ENCODE data around the gene CHST1. TPM values are rescaled to one million over a fixed set of nuclear protein-coding genes. Genes with fewer than 3 reads are reported as not detected.
A peak's percentile ranks its signal among the peaks of the same experiment; 100 is the strongest.

Gene CHST1
- total RNA-seq, 5 donors from 2014 or later (not counting 1 experiment from before 2014, with no cell fraction given) = 0.26 TPM; not detected in 4

DNA sequence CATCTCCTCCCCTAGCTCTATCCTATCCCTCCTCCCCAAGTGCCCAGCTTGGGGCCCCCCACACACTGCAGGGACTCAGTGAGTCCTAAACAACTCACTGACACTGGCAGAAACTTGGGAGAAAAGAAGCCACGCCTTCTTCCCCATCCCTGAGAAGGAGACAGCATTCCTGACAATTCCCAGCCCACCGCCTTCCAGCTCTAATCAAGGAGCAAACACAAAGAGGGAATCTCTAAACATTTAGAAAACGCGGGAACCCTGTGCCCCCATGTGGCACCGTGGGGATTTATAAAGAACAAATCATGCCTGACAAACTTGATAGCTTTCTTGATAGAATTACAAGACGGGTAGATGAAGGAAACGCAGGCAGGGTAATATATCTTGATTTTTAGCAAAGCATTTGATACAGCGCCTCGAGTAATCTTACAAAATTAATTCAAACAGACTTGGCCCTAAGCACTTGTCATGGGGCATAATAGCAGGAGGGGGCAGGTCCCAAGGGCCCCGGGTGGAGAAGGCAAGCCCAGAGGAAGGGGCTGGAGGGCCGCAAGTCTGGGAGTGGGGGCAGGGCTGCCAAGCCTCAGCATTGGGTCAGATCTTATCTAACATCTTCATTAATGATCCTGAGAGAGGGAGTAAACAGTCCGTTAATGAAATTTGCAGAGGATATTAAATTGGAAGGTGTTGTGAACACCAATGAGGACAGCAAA, 4.5 kb downstream of the CHST1 start:
- ChIA-PET POLR2A (no interaction called here), CTCF (no interaction called here)
- H3K27ac Mint-ChIP-seq = peak overlapping the region in 1 of 2 donors; percentile 27
- H3K9me3 Mint-ChIP-seq = no peaks in the 10 kb centered on the region
- Histone ChIP-seq H3K4me1 (ENCODE audit: control insufficient read depth in 1 of 2, extremely low read depth in 1 of 2, insufficient read depth in 2 of 2, low read length in 2 of 2) (peaks cover 0 to 10% of the 10 kb centered on the region in 2 experiments), H3K27me3 (replicated peaks in 1 of 2; ENCODE audit: control insufficient read depth in 2 of 2, extremely low read depth in 1 of 2, insufficient read depth in 2 of 2, low read length in 1 of 2) (peaks cover 12 to 76% of the 10 kb centered on the region in 2 experiments), H3K9me3 (no peaks in the 10 kb centered on the region), H3K27ac (ENCODE audit: low read length) (no peak overlapping the region), H3K4me3 (ENCODE audit: control insufficient read depth in 1 of 2, extremely low read depth in 1 of 2, low read length in 1 of 2) (no peak overlapping the region), H3K36me3 (ENCODE audit: control insufficient read depth in 2 of 2, extremely low read depth in 1 of 2, insufficient read depth in 1 of 2, low read length in 1 of 2) (no peaks in the 10 kb centered on the region)
- H3K36me3 Mint-ChIP-seq = no peaks in the 10 kb centered on the region
- WGBS (ENCODE audit: insufficient coverage) = 34% methylated on average over 4 of the region's 12 CpGs
- H3K27me3 Mint-ChIP-seq = peaks cover 44 to 66% of the 10 kb centered on the region in 2 donors
- ATAC-seq (replicated peaks in 1 of 4) = no peak
- peaks cover 0 to 10% (median 3%) of the 10 kb centered on the region in 3 donors for H3K4me1 Mint-ChIP-seq
- no peak for DNase-seq
- no peak overlapping the region for H3K4me3 Mint-ChIP-seq

DNA sequence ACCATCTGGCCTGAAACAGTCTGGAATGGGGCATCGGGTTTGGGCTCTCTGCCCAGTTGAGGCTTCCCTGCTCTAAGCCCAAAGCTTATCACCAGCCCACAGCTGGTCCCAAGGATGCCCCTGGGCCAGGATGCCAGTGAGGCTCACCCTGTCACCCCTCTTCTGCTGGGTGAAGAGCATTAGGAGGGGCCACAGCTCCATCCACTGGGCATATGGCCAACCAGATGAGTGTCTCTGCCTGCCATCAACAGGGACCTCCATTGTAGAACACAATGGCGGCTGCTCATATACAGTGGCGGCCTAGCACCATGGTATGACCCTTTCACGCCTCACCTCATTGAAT, 5.6 kb downstream of the CHST1 start:
- CTCF ChIA-PET = interaction anchor here in 1 of 2 donors (0.6 kb wide), 1 partner anchor 11 kb away, joined by 4 read pairs; no protein-coding TSS in a partner anchor

DNA sequence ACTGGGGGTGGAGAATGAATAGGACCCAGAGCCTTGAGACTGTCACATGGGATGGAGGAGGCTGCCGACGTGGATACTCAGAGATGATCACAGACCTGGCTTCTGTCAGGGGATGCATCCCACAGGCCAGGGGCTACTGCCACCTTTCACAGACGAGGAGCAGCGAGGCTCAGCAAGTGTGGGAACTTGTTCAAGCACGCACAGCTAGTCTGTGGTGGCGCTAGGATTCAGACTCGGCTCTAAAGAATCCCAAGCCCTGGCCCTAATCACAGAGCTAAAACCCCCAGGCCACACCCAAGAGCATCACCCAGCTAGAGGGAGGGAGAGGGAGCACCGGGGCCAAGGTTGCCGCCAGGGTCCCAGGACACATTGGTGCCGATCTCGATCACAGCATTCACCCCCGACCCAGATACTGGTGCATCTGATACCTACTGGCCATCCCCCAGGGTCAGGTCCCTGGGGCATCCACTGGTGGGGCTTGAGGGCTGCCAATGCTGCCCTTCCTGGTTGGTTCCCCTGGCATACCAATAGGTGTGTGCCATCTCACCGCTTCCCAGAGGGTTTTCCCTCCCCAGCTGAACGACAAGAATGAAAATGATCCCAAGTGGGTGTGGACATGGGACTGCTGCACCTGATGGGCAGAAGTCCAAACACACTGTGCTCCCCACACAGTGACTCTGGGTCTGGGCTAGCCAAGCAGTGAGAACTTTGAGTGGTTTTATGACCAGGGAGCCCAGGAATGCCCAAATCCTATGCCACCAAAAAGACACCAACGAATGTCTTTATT, 6.2 kb downstream of the CHST1 start:
- Mint-ChIP-seq H3K27me3 (peaks cover 52 to 68% of the 10 kb centered on the region in 2 donors), H3K4me3 (no peak overlapping the region), H3K27ac (no peak overlapping the region), H3K36me3 (no peaks in the 10 kb centered on the region), H3K4me1 (peaks cover 0 to 16% (median 8%) of the 10 kb centered on the region in 3 donors), H3K9me3 (no peaks in the 10 kb centered on the region)
- Histone ChIP-seq H3K36me3 (ENCODE audit: control insufficient read depth in 2 of 2, extremely low read depth in 1 of 2, insufficient read depth in 1 of 2, low read length in 1 of 2) (no peaks in the 10 kb centered on the region), H3K9me3 (no peaks in the 10 kb centered on the region), H3K4me3 (ENCODE audit: control insufficient read depth in 1 of 2, extremely low read depth in 1 of 2, low read length in 1 of 2) (no peak overlapping the region), H3K27me3 (replicated peaks in 1 of 2; ENCODE audit: control insufficient read depth in 2 of 2, extremely low read depth in 1 of 2, insufficient read depth in 2 of 2, low read length in 1 of 2) (peaks cover 12 to 76% of the 10 kb centered on the region in 2 experiments), H3K27ac (ENCODE audit: low read length) (no peak overlapping the region), H3K4me1 (ENCODE audit: control insufficient read depth in 1 of 2, extremely low read depth in 1 of 2, insufficient read depth in 2 of 2, low read length in 2 of 2) (peaks cover 0 to 12% of the 10 kb centered on the region in 2 experiments)
- 80% methylated on average over 13 of the region's 15 CpGs for WGBS (ENCODE audit: insufficient coverage)
- DNase-seq (no peak), ATAC-seq (replicated peaks in 1 of 4) (no peak)
- ChIA-PET CTCF (interaction anchor here in 1 of 2 donors (0.6 kb wide), 1 partner anchor 10 kb away, joined by 4 read pairs; no protein-coding TSS in a partner anchor), POLR2A (no interaction called here)

More for the DNA sequence above, 5.6 kb downstream of the CHST1 start:
- no peaks in the 10 kb centered on the region for H3K36me3 Mint-ChIP-seq
- Histone ChIP-seq H3K27me3 (replicated peaks in 1 of 2; ENCODE audit: control insufficient read depth in 2 of 2, extremely low read depth in 1 of 2, insufficient read depth in 2 of 2, low read length in 1 of 2) (peaks cover 12 to 81% of the 10 kb centered on the region in 2 experiments), H3K9me3 (no peaks in the 10 kb centered on the region), H3K4me1 (ENCODE audit: control insufficient read depth in 1 of 2, extremely low read depth in 1 of 2, insufficient read depth in 2 of 2, low read length in 2 of 2) (peaks cover 0 to 18% of the 10 kb centered on the region in 2 experiments), H3K4me3 (ENCODE audit: control insufficient read depth in 1 of 2, extremely low read depth in 1 of 2, low read length in 1 of 2) (no peak overlapping the region), H3K36me3 (ENCODE audit: control insufficient read depth in 2 of 2, extremely low read depth in 1 of 2, insufficient read depth in 1 of 2, low read length in 1 of 2) (no peaks in the 10 kb centered on the region), H3K27ac (ENCODE audit: low read length) (no peak overlapping the region)
- H3K4me3 Mint-ChIP-seq = no peak overlapping the region
- H3K9me3 Mint-ChIP-seq = no peaks in the 10 kb centered on the region
- WGBS (ENCODE audit: insufficient coverage) = 29% methylated on average over 1 of the region's 4 CpGs
- peaks cover 52 to 68% of the 10 kb centered on the region in 2 donors for H3K27me3 Mint-ChIP-seq
- no peak overlapping the region for H3K27ac Mint-ChIP-seq
- POLR2A ChIA-PET = no interaction called here
- DNase-seq (no peak), ATAC-seq (replicated peaks in 1 of 4) (no peak)
- peaks cover 0 to 16% (median 8%) of the 10 kb centered on the region in 3 donors for H3K4me1 Mint-ChIP-seq

DNA sequence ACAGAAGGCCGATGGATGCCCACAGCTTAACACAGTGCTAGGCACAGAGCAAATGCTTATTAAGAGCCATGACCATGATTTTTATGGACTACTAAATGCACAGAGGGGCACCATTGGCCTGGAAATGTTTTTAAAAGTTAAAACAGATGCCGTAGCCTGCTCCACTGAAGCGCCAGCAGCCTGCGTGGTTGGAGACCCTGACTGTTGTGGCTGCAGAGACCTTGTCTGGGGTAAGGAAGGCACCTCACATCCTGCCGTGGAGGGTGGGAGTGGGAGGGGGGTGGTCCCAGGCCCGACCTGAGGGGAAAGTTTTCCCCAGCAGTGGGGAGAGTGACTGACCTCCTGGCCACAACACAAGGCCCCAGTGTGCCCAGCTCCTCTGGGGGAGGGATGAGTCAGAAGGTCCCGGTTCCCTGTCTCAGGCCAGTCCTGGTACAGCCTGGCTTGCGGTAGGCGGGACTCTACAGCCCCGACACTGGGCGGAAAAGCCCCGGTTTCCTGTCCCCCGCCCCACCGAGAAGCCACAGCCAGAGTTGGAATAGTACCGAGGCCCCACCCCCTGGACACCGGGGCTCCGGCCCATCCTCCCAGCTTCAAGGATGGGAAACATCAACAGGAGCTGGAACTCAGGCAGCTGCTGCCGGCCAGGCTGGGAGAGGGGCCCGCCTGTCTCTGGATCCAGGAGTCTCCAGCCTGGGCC, 7.0 kb downstream of the CHST1 start:
- WGBS (ENCODE audit: insufficient coverage) = 11% methylated on average over 17 of the region's 19 CpGs
- Mint-ChIP-seq H3K4me1 (peaks cover 0 to 12% (median 4%) of the 10 kb centered on the region in 3 donors), H3K9me3 (no peaks in the 10 kb centered on the region), H3K36me3 (no peaks in the 10 kb centered on the region), H3K27ac (no peak overlapping the region), H3K4me3 (no peak overlapping the region), H3K27me3 (peaks cover 52 to 62% of the 10 kb centered on the region in 2 donors)
- POLR2A ChIA-PET = no interaction called here
- peaks cover 0 to 8% of the 10 kb centered on the region in 2 experiments for H3K4me1 ChIP-seq (ENCODE audit: control insufficient read depth in 1 of 2, extremely low read depth in 1 of 2, insufficient read depth in 2 of 2, low read length in 2 of 2)
- no peaks in the 10 kb centered on the region for H3K36me3 ChIP-seq (ENCODE audit: control insufficient read depth in 2 of 2, extremely low read depth in 1 of 2, insufficient read depth in 1 of 2, low read length in 1 of 2)
- ATAC-seq (replicated peaks in 1 of 4) = peak in 1 of 4 experiments; percentile 13
- H3K4me3 ChIP-seq (ENCODE audit: control insufficient read depth in 1 of 2, extremely low read depth in 1 of 2, low read length in 1 of 2) = no peak overlapping the region
- peaks cover 8 to 68% of the 10 kb centered on the region in 2 experiments for H3K27me3 ChIP-seq (replicated peaks in 1 of 2; ENCODE audit: control insufficient read depth in 2 of 2, extremely low read depth in 1 of 2, insufficient read depth in 2 of 2, low read length in 1 of 2)
- CTCF ChIA-PET = no interaction called here
- no peaks in the 10 kb centered on the region for H3K9me3 ChIP-seq
- no peak overlapping the region for H3K27ac ChIP-seq (ENCODE audit: low read length)
- no peak for DNase-seq

DNA sequence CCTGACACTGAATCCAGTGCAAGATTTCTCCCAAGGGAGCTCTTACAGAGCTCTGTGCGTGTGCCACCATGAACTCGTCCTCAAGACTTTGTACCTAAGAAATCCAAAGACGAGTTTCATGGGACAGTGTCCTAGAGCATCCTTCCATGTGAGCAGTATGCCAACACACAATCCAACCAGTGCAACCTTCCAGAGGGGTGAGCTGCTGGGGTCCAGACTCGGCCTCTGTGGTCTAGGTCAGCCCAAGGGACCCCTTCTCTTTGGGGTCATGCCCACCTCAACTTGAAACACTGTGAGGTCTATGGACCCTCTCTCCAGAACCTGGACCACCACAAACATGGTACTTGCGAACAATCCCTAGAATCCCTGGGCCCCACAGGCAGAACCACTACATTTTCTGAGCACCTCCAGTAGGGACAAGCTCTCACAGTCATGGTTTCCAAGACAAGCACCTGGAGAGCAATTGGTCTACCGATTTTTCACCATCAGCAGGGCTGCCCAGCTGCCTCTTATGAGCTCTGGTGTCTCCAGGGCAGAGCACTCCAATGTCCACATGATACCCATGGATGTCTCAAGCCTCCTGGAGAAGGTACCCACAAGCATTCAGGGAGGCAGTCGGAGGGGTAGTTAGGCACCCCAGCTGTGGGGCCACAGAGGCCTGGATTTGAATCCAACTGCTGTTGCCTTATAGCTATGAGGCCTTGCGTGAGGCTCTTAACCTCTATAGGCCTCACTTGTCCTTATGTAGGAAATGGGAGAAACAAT, 7.7 kb downstream of the CHST1 start:
- Histone ChIP-seq H3K4me3 (ENCODE audit: control insufficient read depth in 1 of 2, extremely low read depth in 1 of 2, low read length in 1 of 2) (no peak overlapping the region), H3K27ac (ENCODE audit: low read length) (no peak overlapping the region), H3K27me3 (replicated peaks in 1 of 2; ENCODE audit: control insufficient read depth in 2 of 2, extremely low read depth in 1 of 2, insufficient read depth in 2 of 2, low read length in 1 of 2) (peaks cover 8 to 62% of the 10 kb centered on the region in 2 experiments), H3K36me3 (ENCODE audit: control insufficient read depth in 2 of 2, extremely low read depth in 1 of 2, insufficient read depth in 1 of 2, low read length in 1 of 2) (no peaks in the 10 kb centered on the region), H3K4me1 (ENCODE audit: control insufficient read depth in 1 of 2, extremely low read depth in 1 of 2, insufficient read depth in 2 of 2, low read length in 2 of 2) (peaks cover 0 to 8% of the 10 kb centered on the region in 2 experiments), H3K9me3 (no peaks in the 10 kb centered on the region)
- Mint-ChIP-seq H3K4me1 (peaks cover 0 to 9% (median 4%) of the 10 kb centered on the region in 3 donors), H3K27me3 (peaks cover 45 to 58% of the 10 kb centered on the region in 2 donors), H3K4me3 (no peak overlapping the region), H3K36me3 (no peaks in the 10 kb centered on the region), H3K9me3 (no peaks in the 10 kb centered on the region), H3K27ac (no peak overlapping the region)
- 79% methylated on average over 8 of the region's 8 CpGs for WGBS (ENCODE audit: insufficient coverage)
- ChIA-PET CTCF (interaction anchor here in 1 of 2 donors (2.3 kb wide), 1 partner anchor 286 kb away, joined by 10 read pairs; no protein-coding TSS in a partner anchor), POLR2A (no interaction called here)
- DNase-seq (no peak), ATAC-seq (replicated peaks in 1 of 4) (no peak)

Data from T-cell (primary cell).